ENCODE data around the gene SECTM1.
"Not testable (repeated sequence)": the region's sequence is repeated elsewhere in the genome, so short reads cannot be mapped to it uniquely, and the experiment has no call there.

The SECTM1 gene

GRCh38 chr17:82348434-82348833 lies 14.9 kb upstream of the SECTM1 start:
- TF ChIP-seq PATZ1 (CRISPR knock-in tag; IDR thresholded peaks at IDR 0.05; ENCODE audit: borderline replicate concordance) (no peak), ZNF565 (CRISPR knock-in tag; conservative IDR thresholded peaks at IDR 0.05; ENCODE audit: low read depth) (no peak), POU6F1 (CRISPR knock-in tag; IDR thresholded peaks at IDR 0.05; ENCODE audit: borderline replicate concordance, low read depth) (no peak), ZFP3 (CRISPR knock-in tag; IDR thresholded peaks at IDR 0.05) (no peak), TOX (CRISPR knock-in tag; IDR thresholded peaks at IDR 0.05; ENCODE audit: borderline replicate concordance) (no peak)

GRCh38 chr17:82347994-82348393 lies 14.4 kb upstream of the SECTM1 start:
- ATAC-seq: not testable (repeated sequence)

More at GRCh38 chr17:82348434-82348833, 14.9 kb upstream of the SECTM1 start:
- ATAC-seq: no peak

- TF ChIP-seq ZNF565 (CRISPR knock-in tag; conservative IDR thresholded peaks at IDR 0.05; ENCODE audit: low read depth): no peak
- TF ChIP-seq CSDC2 (CRISPR knock-in tag; IDR thresholded peaks at IDR 0.05): no peak
- TF ChIP-seq GLIS3 (CRISPR knock-in tag; IDR thresholded peaks at IDR 0.05): no peak
- TF ChIP-seq CSRNP3 (CRISPR knock-in tag; IDR thresholded peaks at IDR 0.05): no peak
- no peak for TF ChIP-seq RARB (CRISPR knock-in tag; IDR thresholded peaks at IDR 0.05)
- TF ChIP-seq ZNF70 (CRISPR knock-in tag; IDR thresholded peaks at IDR 0.05): no peak
- ATAC-seq: no peak
Observed at GRCh38 chr17:82346342-82347300, 13.1 kb upstream of the SECTM1 start.

GRCh38 chr17:82345151-82345976 lies 11.8 kb upstream of the SECTM1 start:
- no peak for TF ChIP-seq ZNF70 (CRISPR knock-in tag; IDR thresholded peaks at IDR 0.05)
- no peak for TF ChIP-seq OSR1 (CRISPR knock-in tag; IDR thresholded peaks at IDR 0.05)
- no peak for TF ChIP-seq PPARA (CRISPR knock-in tag; IDR thresholded peaks at IDR 0.05; ENCODE audit: borderline replicate concordance)
- no peak for ATAC-seq

GRCh38 chr17:82344175-82344907 lies 10.8 kb upstream of the SECTM1 start:
- ATAC-seq: no peak

More at GRCh38 chr17:82344175-82344907, 10.8 kb upstream of the SECTM1 start:
- no peak for TF ChIP-seq ZNF565 (CRISPR knock-in tag; conservative IDR thresholded peaks at IDR 0.05; ENCODE audit: low read depth)
- no peak for TF ChIP-seq PPARA (CRISPR knock-in tag; IDR thresholded peaks at IDR 0.05; ENCODE audit: borderline replicate concordance)
- no peak for TF ChIP-seq PATZ1 (CRISPR knock-in tag; IDR thresholded peaks at IDR 0.05; ENCODE audit: borderline replicate concordance)
- no peak for TF ChIP-seq CREB5 (CRISPR knock-in tag; IDR thresholded peaks at IDR 0.05; ENCODE audit: low read depth)
- no peak for TF ChIP-seq ISL1 (CRISPR knock-in tag; IDR thresholded peaks at IDR 0.05)
- TF ChIP-seq ZNF8 (CRISPR knock-in tag; IDR thresholded peaks at IDR 0.05): no peak
- TF ChIP-seq TSHZ2 (CRISPR knock-in tag; IDR thresholded peaks at IDR 0.05): no peak
- no peak for TF ChIP-seq ZC3H10 (CRISPR knock-in tag; IDR thresholded peaks at IDR 0.05)
- no peak for TF ChIP-seq RARB (CRISPR knock-in tag; IDR thresholded peaks at IDR 0.05)
- no peak for TF ChIP-seq TCF4 (CRISPR knock-in tag; IDR thresholded peaks at IDR 0.05; ENCODE audit: borderline replicate concordance)
- no peak for TF ChIP-seq BACH2 (CRISPR knock-in tag; IDR thresholded peaks at IDR 0.05; ENCODE audit: borderline replicate concordance)
- no peak for TF ChIP-seq GLIS3 (CRISPR knock-in tag; IDR thresholded peaks at IDR 0.05)
- no peak for TF ChIP-seq OSR1 (CRISPR knock-in tag; IDR thresholded peaks at IDR 0.05)
- TF ChIP-seq ZFP3 (CRISPR knock-in tag; IDR thresholded peaks at IDR 0.05): no peak
